DMS153 treated with DMSO at 0.1 percent for 48 hours (cell line): Measurements from ENCODE around the gene GRIFIN.

Source experiments
- DNase-seq: peaks from one replicate; lab custom pipeline; 2025; ENCODE audit not compliant: unreplicated experiment; lab: John Stamatoyannopoulos, UW

GRIFIN gene

DNA sequence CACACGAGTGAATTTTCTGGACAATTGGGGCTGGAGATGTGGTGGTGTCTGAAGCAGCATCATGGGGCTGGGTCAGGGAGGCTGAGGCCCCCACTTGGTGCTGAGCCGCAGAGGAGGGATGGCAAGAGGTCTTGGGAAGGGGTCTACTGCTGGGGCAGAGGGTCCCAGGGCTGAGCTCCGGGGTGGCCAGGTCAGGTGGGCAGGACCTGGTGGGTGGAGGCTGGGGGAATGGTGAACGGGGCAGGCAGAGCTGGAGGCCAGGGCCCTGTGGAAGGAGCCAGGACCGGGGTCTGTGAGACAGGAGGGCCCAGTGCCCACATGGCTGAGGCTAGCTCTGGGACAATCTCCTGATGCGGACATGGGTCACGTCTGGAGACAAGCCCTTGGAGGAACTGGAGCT, 23.0 kb upstream of the GRIFIN start:
- DNase-seq = no peak

DNA sequence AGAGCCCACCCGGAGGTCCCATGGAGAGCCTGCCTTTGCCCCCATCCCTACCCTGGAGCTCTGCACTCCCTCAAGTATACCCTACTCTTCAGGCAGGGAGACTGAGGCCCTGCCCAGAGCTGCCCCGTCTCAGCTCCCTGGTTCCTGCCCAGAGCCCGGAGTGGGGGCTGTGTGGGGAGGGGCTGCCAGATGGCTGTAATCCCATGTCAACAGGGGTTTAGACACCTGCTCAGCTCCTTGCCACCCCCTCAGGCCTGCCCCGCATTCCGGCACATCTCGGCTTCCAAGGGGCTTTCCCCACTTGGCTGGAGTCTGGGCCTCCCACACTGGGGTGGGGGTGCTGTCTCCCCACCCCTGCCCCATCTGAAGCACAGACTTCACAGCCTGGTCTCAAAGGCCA, 22.5 kb upstream of the GRIFIN start:
- DNase-seq = no peak

DNA sequence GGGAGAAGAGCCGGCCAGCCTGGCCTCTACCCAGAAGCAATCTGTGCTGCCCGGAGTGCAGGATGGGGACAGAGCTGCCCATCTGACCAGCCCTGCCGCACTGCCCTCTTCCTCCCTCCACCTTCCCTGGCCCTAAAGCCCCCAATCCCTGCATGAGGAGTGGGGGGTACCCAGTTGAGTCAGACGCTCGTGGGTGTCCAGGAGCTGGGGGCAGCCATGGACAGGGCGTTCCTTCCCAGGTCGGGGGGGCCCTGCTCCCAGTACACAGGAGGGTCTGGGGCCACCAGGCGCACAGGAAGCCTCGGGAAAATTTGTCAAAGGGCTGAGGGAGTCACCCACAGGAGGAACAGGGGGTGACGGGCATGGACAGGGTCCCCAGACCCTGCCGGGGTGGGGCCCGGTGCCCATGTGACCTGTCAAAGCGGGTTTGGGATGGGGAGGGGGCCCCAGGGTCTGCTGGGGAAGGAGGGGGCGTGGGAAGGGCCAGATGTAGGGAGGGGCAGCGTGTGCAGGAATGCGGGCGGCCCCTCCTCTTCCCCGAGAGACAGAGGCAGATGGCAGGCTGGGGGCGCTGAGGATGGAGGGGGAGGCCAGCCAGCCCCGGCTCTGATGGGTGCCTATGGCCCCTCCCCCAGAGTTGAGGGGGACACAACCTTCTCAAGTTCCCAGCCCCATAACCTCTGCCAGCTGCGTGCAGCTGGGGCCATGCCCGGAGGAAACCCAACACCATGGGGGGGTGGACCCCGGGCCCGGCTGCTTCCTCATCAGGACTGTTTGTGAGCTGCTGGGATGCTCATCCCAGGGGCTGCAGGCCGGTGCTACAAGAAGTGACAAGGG, 21.5 kb upstream of the GRIFIN start:
- DNase-seq = no peak

DNA sequence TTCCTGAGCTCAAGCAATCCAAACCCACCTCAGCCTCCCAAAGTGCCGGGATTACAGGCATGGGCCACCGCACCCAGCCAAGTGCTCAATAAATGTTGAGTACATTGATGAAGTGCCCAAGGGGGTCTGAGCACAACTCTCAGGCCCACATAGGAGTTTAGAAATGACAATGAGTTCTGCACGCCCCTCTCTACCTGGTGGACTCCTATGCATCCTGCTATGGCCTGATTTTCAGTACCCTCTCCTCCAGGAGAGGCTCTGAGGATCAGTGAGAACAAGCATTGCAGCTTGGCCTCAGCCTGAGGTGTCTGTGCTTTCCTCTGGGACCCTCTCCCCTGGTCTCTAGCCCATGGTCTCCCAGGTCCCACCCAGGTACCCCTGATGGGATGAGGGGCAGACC, 20.9 kb upstream of the GRIFIN start:
- DNase-seq = no peak

DNA sequence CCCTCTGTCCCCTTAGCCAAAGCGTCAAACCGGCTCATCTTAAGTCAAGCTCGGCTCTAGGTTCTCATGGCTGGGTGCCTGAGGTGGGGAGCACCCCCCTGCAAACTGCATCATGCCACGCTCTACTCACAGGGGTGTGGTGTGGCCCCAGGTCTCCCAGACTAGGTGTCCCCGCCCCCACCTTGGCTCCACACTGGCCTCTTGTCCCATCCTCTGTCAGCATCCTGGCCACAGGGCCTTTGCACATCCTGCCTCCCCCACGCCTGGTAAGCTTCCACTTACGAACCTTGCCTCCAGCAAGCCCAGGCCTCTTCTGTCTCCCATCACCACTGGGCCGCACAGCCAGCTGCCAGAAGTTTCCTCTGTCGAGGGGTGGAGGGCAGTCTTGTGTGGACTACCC, 20.2 kb upstream of the GRIFIN start:
- DNase-seq = no peak

DNA sequence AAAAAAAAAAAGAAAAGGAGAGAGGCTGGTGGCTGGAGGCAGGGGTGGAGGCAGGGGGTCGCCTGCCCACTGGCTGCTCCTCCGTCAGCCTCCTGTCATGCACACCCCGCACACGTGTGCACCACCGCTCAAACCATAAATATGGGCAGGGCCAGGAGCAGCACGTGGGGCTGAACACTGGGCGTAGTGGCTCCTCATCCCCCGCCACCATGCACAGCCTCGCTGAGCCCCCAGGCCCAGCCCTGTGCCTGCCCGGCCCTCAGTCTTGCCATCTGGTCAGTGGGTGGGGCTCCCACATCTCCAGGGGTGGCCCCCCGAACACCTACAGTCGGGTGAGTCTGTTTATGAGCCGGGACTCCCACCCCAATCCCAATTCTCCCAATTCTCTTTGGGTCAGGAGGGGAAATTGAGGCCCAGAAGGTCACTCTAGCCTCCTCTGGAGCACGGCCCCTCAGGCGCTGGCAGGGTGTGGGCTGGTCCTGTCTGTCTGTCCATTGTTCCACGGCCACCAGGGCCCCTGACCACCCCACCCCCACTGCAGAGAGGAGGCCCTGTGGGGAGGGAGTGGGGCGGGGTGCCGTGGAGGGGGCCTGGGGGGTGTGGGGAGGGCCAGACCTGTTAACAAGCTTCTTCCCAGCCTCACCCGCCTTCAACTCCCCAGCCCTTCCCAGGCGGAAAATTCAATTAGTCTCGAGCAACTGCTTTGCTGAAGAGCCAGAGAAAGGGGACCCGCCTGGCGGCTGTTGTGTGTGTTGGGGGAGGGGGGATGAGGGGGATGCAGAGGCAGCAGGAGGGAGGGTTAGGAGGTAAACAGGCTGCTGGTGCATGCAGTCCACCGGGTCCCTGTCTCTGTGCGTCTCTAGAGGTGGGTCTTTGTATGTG, 19.5 kb upstream of the GRIFIN start:
- no peak for DNase-seq

DNA sequence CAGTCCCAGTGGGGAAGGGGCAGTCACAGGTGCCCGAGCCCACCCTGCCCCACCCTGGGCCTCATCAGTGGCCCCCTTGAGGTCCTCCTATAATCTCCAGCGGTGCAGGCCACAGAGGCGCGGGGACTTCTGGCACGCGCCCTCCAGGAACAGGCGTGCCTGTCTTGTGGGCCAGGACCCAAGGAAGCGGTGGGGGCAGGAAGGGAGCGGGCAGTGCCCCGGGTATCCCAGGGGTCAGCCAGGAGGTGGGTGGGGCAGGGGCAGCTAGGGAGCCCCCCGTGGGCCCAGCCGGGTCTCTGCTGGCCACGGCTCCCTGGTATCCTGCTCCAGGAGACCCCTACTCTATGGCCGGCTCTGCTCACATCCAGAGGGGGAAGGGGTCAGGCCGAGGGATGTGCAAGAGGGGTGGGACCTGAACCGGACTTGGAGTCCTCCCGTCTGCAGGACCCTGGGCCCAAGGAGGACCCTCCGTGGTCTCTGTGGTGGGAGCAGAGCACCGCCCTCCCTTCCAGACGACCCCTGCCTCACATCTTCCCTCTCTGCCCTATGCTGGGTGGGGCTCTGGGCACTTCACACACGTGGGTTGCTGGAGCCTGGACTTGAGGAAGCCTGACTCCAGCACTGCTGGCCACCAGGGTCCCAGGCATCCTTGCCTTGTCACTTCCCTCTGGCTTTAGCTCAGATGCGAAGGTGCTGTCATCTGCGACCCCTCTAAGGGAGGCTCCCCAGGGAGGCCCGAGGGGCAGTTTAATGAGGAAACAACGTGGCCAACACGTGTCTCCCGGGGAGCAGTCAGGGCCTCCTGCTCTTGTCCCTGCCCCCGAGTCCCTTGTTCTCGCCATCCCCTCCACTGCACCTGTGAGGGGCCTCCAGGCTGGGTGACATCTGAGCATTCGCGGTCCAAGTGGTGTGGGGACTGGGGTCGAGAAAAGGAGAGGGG, 18.3 kb upstream of the GRIFIN start:
- no peak for DNase-seq

DNA sequence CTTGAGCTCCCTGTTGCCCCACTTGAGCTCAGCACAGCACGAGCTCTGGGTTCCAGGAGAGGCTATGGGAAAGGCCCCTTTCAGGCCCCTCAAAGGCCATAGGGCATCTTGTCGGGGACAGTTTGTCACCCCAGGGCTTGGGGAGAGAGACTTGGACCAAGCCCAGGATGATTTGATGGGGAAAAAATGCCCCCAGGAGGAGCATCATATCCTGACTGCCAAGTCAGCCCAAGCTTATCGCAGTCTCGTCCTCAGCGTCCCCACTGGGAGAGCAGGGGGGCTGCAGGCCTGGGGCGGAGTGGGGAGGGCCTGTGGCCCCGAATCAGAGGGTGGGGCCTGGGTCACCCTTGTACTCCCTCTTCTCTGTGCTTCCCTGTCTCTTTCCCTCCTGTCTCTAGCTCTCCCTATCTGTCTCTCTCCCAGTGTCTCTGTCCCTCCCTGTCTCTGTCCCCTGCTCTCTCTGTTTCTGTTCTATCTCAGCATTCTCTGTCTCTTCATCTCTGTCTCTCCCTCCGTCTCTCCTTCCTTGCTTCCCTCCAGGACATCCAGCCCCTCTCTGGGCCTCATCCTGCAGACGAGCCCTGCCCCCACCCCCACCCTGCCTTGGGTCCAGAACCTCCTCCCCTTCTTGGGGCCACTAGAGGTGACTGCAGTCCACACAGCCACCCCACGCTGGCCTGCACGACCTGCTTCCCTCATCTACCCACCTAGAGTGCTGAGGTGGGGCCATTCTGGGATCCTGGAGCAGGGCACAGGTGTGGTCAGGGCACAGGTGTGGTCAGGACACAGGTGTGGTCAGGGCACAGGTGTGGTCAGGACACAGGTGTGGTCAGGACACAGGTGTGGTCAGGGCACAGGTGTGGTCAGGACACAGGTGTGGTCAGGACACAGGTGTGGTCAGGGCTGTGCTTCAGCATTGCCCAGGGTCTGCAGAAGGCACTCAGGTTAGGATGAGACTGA, 17.3 kb upstream of the GRIFIN start:
- DNase-seq = no peak

DNA sequence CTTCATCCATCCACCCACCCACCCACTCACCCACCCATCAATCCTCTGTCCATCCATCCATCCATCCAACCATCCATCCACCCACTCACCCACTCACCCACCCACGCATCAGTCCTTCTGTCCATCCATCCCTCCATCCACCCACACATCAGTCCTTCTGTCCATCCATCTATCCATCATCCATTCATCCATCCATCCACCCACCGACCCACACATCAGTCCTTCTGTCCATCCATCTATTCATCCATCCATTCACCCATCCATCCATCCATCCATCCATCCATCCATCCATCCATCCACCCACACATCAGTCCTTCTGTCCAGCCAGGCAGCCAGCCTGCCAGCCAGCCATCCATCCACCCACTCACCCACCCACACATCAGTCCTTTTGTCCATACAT, 15.8 kb upstream of the GRIFIN start:
- DNase-seq = no peak

DNA sequence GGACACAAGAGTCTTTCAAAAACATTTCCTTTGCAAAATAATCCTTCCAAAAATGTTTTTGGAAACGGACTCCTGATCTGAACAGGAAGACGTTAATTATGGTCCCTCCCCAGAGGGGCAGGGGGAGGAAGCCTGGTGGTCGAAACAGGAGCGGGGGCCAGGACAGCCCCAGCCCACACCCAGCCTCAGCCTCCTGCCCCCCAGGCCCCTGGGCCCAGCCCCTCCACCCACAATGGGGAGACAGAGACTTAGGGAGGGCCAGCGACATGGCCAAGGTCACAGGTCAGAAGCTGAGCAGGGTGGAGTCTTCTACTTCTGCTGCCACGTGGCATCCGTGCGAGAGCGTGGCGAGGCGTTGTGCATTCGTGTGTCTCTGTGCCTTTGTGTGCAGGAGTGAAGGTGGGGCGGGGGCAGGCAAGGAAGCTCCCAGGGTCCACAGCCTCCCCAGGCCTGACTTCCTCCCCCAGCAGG, 14.0 kb upstream of the GRIFIN start:
- no peak for DNase-seq

DNA sequence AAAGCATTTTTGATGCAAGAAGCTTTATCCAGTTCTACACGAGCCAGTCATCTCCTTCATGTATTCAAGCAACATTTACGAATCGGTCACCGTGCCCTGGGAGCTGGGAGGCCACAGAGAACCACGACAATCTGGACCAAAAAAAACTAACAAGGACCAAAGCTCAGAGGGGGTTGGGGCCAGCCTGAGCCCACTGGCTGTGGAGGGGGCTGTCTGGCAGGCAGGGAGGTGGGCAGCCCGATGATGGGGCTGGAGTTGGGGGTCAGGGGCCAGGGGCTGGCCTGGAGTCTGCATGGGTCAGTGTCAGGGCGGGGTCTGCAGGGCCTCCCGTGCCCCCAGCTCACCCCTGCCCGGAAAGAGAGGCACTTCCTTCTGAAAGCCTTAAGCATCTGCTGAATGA, 12.5 kb upstream of the GRIFIN start:
- no peak for DNase-seq

DNA sequence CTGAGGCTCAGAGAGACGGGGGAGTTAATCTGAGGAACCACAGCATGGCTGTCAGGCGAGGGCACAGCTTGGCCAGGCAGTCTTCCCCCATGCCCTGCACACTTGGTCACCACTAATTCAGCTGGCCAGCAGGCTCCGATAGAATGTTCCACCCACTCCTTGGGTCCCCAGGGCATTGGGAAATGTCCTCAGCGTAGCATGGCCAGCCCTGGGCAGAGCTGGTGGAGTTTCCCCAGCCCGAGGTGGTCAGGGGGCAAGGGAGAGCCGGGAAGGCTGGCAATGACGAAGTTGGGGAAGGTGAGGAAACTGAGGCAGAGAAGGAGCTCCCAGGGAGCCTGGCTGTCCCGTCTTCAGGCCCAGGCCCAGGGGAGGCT, 12.1 kb upstream of the GRIFIN start:
- no peak for DNase-seq

DNA sequence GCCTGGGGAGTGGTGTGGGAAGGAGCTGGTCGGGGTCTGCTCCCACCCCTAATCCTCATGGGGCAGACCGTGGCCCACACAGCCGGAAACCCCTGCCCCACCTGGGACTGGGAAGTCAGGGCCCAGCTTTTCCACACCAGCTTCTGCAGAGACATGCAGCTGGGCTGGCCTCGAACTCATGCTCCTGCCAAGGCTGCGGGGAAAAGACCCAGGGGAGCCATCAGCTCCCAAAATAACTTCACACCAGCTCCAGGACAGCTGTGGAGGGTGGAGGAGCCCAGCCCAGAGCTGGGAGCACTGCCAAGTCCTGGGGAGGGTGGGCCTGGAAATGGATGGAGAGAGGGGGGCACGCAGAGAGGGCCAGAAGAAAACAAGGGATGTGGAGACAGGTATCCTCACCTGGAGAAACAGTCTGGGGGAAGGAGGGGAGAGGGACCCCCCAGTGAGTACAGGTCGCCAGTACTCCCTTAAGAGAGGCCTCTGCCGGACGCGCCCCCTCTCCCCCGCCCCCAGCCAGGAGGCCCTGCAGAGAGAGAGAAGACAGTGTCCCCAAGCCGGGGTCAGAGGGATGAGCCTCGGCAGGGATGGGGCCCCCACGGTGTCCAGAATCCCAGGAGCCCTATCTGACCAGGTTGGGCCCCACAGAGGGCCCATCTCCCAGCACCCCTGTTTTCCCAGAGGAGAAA, 11.5 kb upstream of the GRIFIN start:
- no peak for DNase-seq

DNA sequence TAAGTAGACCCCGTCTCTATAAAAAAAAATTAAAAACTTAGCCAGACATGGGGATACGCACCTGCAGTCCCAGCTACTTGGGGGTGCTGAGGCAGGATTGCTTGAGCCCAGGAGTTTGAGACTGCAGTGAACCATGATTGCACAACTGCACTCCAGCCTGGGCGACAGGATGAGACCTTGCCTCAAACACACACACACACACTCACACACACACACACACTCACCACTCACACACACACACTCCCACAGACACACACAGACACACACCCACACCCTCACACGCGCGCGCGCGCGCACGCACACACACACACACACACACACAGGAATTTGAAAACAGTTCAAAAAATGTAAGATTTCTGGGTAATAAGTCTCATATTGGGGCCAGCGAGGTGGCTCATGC, 8.7 kb upstream of the GRIFIN start:
- DNase-seq = no peak

DNA sequence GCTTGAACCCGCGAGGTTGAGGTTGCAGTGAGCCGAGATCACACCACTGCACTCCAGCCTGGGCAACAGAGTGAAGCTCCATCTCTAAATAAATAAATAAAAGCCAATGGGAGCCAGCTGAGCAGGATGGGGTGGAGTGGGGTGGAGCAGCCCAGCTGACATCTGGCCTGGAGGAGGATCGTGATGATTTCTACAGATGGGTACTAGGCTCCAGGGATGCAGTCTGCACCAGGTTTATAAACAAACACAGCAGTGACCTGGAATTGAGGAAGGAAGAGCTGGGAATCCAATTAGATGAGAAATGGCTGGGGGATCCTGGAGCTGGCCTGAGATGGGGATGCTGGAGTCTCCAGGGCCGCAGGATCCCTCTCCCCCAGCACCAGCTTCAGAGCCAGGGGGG, 7.3 kb upstream of the GRIFIN start:
- DNase-seq = no peak

DNA sequence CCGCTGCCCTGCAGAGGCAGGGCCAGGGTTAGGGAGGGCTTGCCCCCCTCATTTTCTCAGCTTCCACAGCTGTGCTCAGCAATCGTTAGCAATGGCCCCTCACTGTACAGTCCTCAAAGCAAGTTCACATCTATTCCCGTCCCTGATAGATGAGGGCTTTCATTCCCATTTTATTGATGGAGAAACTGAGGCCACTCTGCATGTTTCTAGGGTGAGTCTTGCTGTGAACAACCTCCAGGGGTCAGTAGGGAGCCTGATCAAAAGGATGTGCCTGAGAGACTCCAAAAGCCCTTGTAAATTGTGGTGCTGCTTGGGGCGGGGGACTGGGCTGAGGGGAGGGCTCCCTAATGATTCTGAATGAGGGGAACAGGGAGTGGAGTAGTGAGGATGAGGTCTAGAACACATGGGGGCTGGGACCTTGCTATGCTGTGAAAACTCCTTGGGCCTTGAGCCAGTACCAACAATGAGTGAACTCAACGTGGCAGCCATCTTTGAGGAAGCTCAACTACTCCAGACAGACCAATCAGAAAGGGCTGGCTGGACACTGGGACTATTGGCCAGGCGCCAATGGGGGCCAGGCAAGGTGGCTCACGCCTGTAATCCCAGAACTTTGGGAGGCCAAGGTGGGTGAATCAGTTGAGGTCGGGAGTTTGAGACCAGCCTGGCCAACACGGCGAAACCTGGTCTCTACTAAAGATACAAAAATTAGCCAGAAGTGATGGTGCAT, 6.7 kb upstream of the GRIFIN start:
- no peak for DNase-seq

DNA sequence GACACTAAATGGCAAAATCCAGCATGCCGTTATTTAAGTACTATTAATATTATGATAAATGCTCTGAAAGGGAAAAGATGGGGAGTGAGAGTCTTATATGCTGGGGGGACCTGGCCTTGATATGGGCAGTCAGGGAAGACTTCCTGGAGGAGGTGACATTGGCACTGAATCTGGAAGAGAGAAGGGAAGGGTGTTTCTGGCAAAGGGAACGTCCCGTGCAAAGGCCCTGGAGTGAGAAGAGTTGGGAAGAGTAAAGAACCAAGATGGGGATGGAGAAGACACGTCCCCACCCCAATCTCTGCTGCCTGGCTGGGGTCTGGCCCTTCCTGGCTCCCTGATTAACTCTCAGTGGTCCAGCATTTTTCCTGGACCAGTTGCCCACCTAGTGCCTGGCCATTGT, 5.0 kb upstream of the GRIFIN start:
- no peak for DNase-seq

DNA sequence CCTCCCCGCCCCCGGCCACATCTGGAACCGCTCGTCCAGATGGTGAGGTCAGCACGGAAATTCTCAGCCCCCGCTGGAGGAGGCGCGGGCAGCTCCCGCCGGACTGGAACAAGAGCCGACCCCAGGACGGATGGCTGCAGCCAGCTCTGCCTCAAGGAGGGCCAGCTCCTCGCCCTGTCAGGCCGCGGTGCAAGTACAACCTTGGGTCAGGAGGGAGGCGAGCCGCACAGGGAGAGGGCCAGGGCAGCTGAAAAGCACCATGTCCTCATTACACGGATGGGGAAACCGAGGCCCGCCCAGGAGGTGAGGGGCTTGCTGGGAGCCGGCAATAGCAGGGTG, 3.8 kb upstream of the GRIFIN start:
- no peak for DNase-seq
